ENCODE measurements around the gene SEC22A. TPM values are rescaled to one million over a fixed set of nuclear protein-coding genes. Genes with fewer than 3 reads are reported as not detected.

SEC22A gene
- total and polyA plus RNA-seq, 2 of the 8 experiments (the other 6 are each of a cell fraction or from before 2014, with no cell fraction given), result 10.6 to 17.1 TPM

GRCh38 chr3:123310186-123310585 is 108.4 kb downstream of the SEC22A start:
- DNase-seq (ENCODE audit: low read depth in 1 of 2, low spot score in 2 of 2), result no peak
- Histone ChIP-seq H2BK15ac (ENCODE audit: low read length) (peak overlapping the region; percentile 67; the same call in 1 of the 2 replicates), H4K5ac (ENCODE audit: insufficient read length, low read depth, low read length) (no peak overlapping the region), H3K79me2 (ENCODE audit: control insufficient read depth in 1 of 2, insufficient read depth in 2 of 2, low read length in 2 of 2) (peaks cover 0 to 31% of the 10 kb centered on the region in 2 experiments; a peak in 2 of 4 replicates), H3K4me2 (ENCODE audit: insufficient read depth in 1 of 2, low read depth in 2 of 2, low read length in 2 of 2) (no peak overlapping the region), H3K9me3 (ENCODE audit: insufficient read depth in 2 of 2, low read depth in 1 of 2, low read length in 1 of 2) (no peaks in the 10 kb centered on the region), H4K20me1 (replicated peaks in 1 of 2; ENCODE audit: control insufficient read depth in 1 of 2, insufficient read depth in 2 of 2, low read length in 2 of 2) (no peaks in the 10 kb centered on the region), H3K23me2 (ENCODE audit: low read depth, low read length) (peaks cover 9% of the 10 kb centered on the region; the same call in 1 of the 2 replicates), H3K4ac (replicated peaks; ENCODE audit: insufficient read length, low read depth, low read length) (peak overlapping the region; percentile 73), H3K4me1 (replicated peaks in 1 of 4; ENCODE audit: control insufficient read depth in 3 of 4, insufficient read depth in 4 of 4, low read length in 3 of 4) (peaks cover 15 to 42% (median 28%) of the 10 kb centered on the region in 4 experiments), H4K91ac (replicated peaks; ENCODE audit: insufficient read length, low read length) (no peak overlapping the region), H2AFZ (ENCODE audit: low read length) (no peak overlapping the region), H2BK20ac (ENCODE audit: low read length) (no peak overlapping the region), H3K14ac (ENCODE audit: insufficient read length) (no peak overlapping the region), H2BK120ac (replicated peaks; ENCODE audit: low read depth, low read length) (no peak overlapping the region), H4K8ac (ENCODE audit: extremely low read depth, insufficient read depth, low read length) (no peak overlapping the region; the same call in 1 of the 2 replicates), H3K18ac (ENCODE audit: extremely low read depth, low read length) (no peak overlapping the region), H3K79me1 (ENCODE audit: low read depth, low read length) (peaks cover 5% of the 10 kb centered on the region; the same call in 1 of the 2 replicates), H3K27me3 (replicated peaks in 1 of 4; ENCODE audit: control insufficient read depth in 3 of 4, extremely low read depth in 1 of 4, insufficient read depth in 3 of 4, low read length in 3 of 4) (no peaks in the 10 kb centered on the region; a peak in 1 of 7 replicates), H3K23ac (ENCODE audit: insufficient read length) (no peak overlapping the region), H3K4me3 (ENCODE audit: extremely low read depth in 1 of 4, insufficient read depth in 2 of 4, low read depth in 3 of 4, low read length in 4 of 4) (no peak overlapping the region), H3K27ac (ENCODE audit: low read depth, low read length) (no peak overlapping the region), H2BK12ac (ENCODE audit: low read depth, low read length) (no peak overlapping the region), H2AK5ac (ENCODE audit: low read depth, low read length) (no peak overlapping the region), H3K9ac (replicated peaks in 1 of 4; ENCODE audit: extremely low read depth in 1 of 4, low read depth in 3 of 4, low read length in 3 of 4) (no peak overlapping the region), H2BK5ac (ENCODE audit: low read depth, low read length) (no peak overlapping the region), H3K36me3 (ENCODE audit: control insufficient read depth in 2 of 4, insufficient read depth in 4 of 4, low read length in 3 of 4) (peaks cover 0 to 3% (median under 1%) of the 10 kb centered on the region in 4 experiments; a peak in 2 of 8 replicates), H3K56ac (replicated peaks; ENCODE audit: insufficient read length, low read depth, low read length) (no peak overlapping the region)
- ChIA-PET POLR2A (ENCODE audit: partially characterized antibody) (interaction anchor here (1.3 to 1.8 kb wide), 3 partner anchors 11 to 23 kb away, joined by 3 to 8 read pairs (median 6); no protein-coding TSS in a partner anchor), CTCF (ENCODE audit: partially characterized antibody) (interaction anchor here (0.6 to 17.6 kb wide), 14 partner anchors 9 to 877 kb away, joined by 3 to 245 read pairs (median 3); no protein-coding TSS in a partner anchor)
- WGBS, 2 experiments (ENCODE audit: extremely low coverage in 1 of 2, insufficient coverage in 1 of 2, insufficient read length in 1 of 2, insufficient replicate concordance in 2 of 2, low coverage in 1 of 2, low lambda C conversion rate in 2 of 2, missing lambda C conversion rate in 1 of 2), result 90% methylated on average over 8 of the region's 8 CpGs; no CpG with 5 or more reads in 1 of the 2 experiments
- no peak for FAIRE-seq
- TF ChIP-seq TEAD4 (IDR thresholded peaks at IDR 0.05; ENCODE audit: low read depth, low read length) (no peak), BRCA1 (IDR thresholded peaks at IDR 0.05; ENCODE audit: low read depth, low read length) (no peak), POLR2AphosphoS5 (IDR thresholded peaks at IDR 0.05; ENCODE audit: low read depth, low read length) (no peak), CTBP2 (IDR thresholded peaks at IDR 0.05; ENCODE audit: borderline replicate concordance, insufficient read depth, insufficient read length, low read length) (no peak), CEBPB (IDR thresholded peaks at IDR 0.05; ENCODE audit: low read depth, low read length) (no peak), EGR1 (IDR thresholded peaks at IDR 0.05; ENCODE audit: borderline replicate concordance, low read depth, low read length) (no peak), ATF2 (IDR thresholded peaks at IDR 0.05; ENCODE audit: low read length) (no peak), RXRA (IDR thresholded peaks at IDR 0.05; ENCODE audit: insufficient read depth, low read depth, low read length) (no peak), RAD21 (IDR thresholded peaks at IDR 0.05 in 1 of 2, conservative IDR thresholded peaks at IDR 0.05 in 1 of 2; ENCODE audit: low read depth in 2 of 2, low read length in 2 of 2) (no peak), HDAC2 (IDR thresholded peaks at IDR 0.05; ENCODE audit: borderline replicate concordance in 1 of 2, low read depth in 2 of 2, low read length in 2 of 2) (no peak), TAF7 (optimal IDR thresholded peaks at IDR 0.05; ENCODE audit: borderline replicate concordance, low read depth, low read length) (no peak)
